D721Med (cell line): ENCODE data around the gene GALT.

Experiments
- DNase-seq: peaks from one replicate; pipeline ENCODE4 v3.0.0; 2011; ENCODE audit warnings: low spot score; ENCODE audit not compliant: insufficient read length
- FAIRE-seq: peaks from 2 replicates; lab custom pipeline; 2011; peaks lifted over from hg19 to GRCh38; lab: Jason Lieb, UNC
- CTCF ChIP-seq: IDR thresholded peaks from 2 replicates; pipeline ENCODE4 v1.5.1; 2012; ENCODE audit warnings: mild to moderate bottlenecking, control low read depth; ENCODE audit not compliant: insufficient read depth; ENCODE audit errors: missing control alignments

The GALT gene

DNA sequence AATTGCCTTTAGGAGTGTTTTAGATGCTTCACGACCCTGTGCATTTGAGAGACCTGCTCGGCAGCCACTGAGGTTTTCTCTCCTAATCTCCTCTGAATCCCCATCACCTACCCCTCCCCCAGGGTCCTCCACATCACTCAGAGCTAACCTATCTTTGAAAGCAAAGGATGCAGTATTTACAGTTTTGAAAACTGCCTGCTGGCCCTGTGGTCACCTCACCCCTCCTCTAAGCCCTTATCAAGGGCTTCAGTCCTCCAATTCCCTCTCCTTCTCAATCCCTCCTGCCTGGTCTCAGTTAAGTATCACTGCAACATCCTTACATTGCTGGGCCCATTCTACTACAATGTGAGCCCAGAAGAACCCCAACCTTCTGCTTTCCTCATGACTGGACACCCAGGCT, 39.1 kb upstream of the GALT start:
- no peak for TF ChIP-seq CTCF

GRCh38 chr9:34610434-34611206, 35.9 kb upstream of the GALT start:
- FAIRE-seq (no peak), DNase-seq (no peak)
- TF ChIP-seq CTCF: no peak

More for the DNA sequence above, 39.1 kb upstream of the GALT start:
- DNase-seq (no peak), FAIRE-seq (no peak)

GRCh38 chr9:34611251-34611810, 35.1 kb upstream of the GALT start:
- TF ChIP-seq CTCF: peak; percentile 0
- DNase-seq (no peak), FAIRE-seq (no peak)

GRCh38 chr9:34611811-34612787, 34.4 kb upstream of the GALT start, which contains the start of gene RPP25L:
RPP25L (minus strand) TSS chr9:34612097; CDS start chr9:34611296, 801 bp downstream.
- TF ChIP-seq CTCF: no peak
- DNase-seq: peak; percentile 87
- no peak for FAIRE-seq

DNA sequence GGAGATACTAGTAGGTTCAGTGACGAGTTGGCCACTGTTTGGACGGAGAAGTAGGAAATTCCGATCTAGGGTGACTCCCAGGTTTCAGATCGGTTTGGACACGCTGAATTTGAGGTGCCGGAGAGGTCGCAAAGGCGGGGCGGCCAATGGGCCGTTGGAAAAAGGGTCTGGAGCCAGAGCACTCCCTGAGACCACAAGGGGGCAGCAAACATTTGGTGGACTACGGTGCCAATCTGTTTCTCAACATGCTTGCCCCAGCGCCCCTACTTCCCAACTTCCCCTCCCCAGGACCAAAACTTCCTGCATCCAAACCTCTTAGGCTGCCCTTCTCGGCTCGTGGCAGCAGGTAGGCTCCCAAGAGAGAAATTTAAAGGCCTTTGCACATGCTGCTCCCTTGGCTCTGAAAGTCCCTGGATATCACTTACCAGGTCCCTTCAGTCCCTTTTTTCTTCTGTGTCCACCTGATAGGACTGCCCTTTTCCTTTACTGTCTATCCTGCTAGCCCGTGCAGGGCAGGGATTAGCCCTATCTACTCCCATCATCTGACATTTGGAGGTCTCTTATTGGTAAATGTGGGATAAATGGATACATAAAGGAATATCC, 33.6 kb upstream of the GALT start:
- no peak for FAIRE-seq
- peak; percentile 82 for TF ChIP-seq CTCF
- DNase-seq: no peak

- TF ChIP-seq CTCF: no peak
- DNase-seq (no peak), FAIRE-seq (no peak)
These were observed 31.3 kb upstream of the GALT start for GRCh38 chr9:34615132-34615531.
